GM19463 (cell line): ENCODE results near the gene FBXO8.

Source experiments
- ATAC-seq: cut with Tn5 transposase; IDR thresholded peaks from one replicate; pipeline ENCODE4 v1.9.1; 2021; ENCODE audit warnings: mild to moderate bottlenecking, moderate library complexity; ENCODE audit not compliant: unreplicated experiment

FBXO8 gene

GRCh38 chr4:174211622-174212044, 71.8 kb downstream of the FBXO8 start:
- no peak for ATAC-seq

GRCh38 chr4:174210952-174211490, 72.4 kb downstream of the FBXO8 start:
- no peak for ATAC-seq

GRCh38 chr4:174210354-174210753, 73.1 kb downstream of the FBXO8 start:
- no peak for ATAC-seq

- no peak for ATAC-seq
Measured at GRCh38 chr4:174209341-174209740, 74.1 kb downstream of the FBXO8 start.

GRCh38 chr4:174207367-174207766, 76.1 kb downstream of the FBXO8 start:
- no peak for ATAC-seq

- no peak for ATAC-seq
Measured at GRCh38 chr4:174204164-174204831, 79.2 kb downstream of the FBXO8 start.

- no peak for ATAC-seq
Measured at GRCh38 chr4:174201871-174202270, 81.6 kb downstream of the FBXO8 start.

GRCh38 chr4:174199735-174200134, 83.7 kb downstream of the FBXO8 start:
- no peak for ATAC-seq

GRCh38 chr4:174198828-174199227, 84.6 kb downstream of the FBXO8 start:
- ATAC-seq: no peak

- ATAC-seq: no peak
Measured at GRCh38 chr4:174198396-174198795, 85.1 kb downstream of the FBXO8 start.

- ATAC-seq: no peak
Measured at GRCh38 chr4:174193438-174194374, 89.8 kb downstream of the FBXO8 start.

GRCh38 chr4:174192943-174193342, 90.5 kb downstream of the FBXO8 start:
- ATAC-seq: no peak

- no peak for ATAC-seq
Measured at GRCh38 chr4:174190832-174191500, 92.5 kb downstream of the FBXO8 start.

GRCh38 chr4:174189392-174190015, 94.0 kb downstream of the FBXO8 start:
- no peak for ATAC-seq
